Stimulated activated CD4-positive, alpha-beta T cell treated with anti-CD3 and anti-CD28 coated beads, Interleukin-15, amount 100 ng/mL, for 1 hour (primary cell): ENCODE data around the gene ACOT6.
"Not testable (repeated sequence)": the region's sequence is repeated elsewhere in the genome, so short reads cannot be mapped to it uniquely, and the experiment has no call there.

Experiments used
- DNase-seq, 2 donors: peaks; one replicate each; pipeline ENCODE4 v3.0.0-alpha.2; 2020; ENCODE audit warnings: low read depth in 1 of 2, low spot score in 1 of 2

ACOT6 gene

GRCh38 chr14:73612339-73613045 lies at the start of gene ACOT6:
ACOT6 (plus strand) TSS chr14:73612517; CDS start chr14:73612572, 55 bp downstream.
- DNase-seq, result peak; percentile 40 to 50

- DNase-seq, result not testable (repeated sequence)
Observed at GRCh38 chr14:73562696-73563095, 49.6 kb upstream of the ACOT6 start.

GRCh38 chr14:73566431-73566830 lies 45.9 kb upstream of the ACOT6 start:
- DNase-seq, result not testable (repeated sequence)

- DNase-seq, result not testable (repeated sequence)
Observed at GRCh38 chr14:73566935-73567334, 45.4 kb upstream of the ACOT6 start.

- DNase-seq, result no peak
Observed at GRCh38 chr14:73567358-73567757, 45.0 kb upstream of the ACOT6 start.

- no peak for DNase-seq
Observed at GRCh38 chr14:73567951-73568885, 44.1 kb upstream of the ACOT6 start.

- DNase-seq, result not testable (repeated sequence)
Observed at GRCh38 chr14:73568886-73569184, 43.5 kb upstream of the ACOT6 start.

GRCh38 chr14:73569185-73569958 lies 42.9 kb upstream of the ACOT6 start, which contains the start of gene ACOT2:
ACOT2 (plus strand) TSS chr14:73569213; CDS start chr14:73569241, 28 bp downstream.
- DNase-seq, result peak; percentile 63 to 79

- peak; percentile 38 to 61 for DNase-seq
Observed at GRCh38 chr14:73570913-73571312, 41.4 kb upstream of the ACOT6 start.

- DNase-seq, result not testable (repeated sequence)
Observed at GRCh38 chr14:73573034-73573433, 39.3 kb upstream of the ACOT6 start.

- not testable (repeated sequence) for DNase-seq
Observed at GRCh38 chr14:73573740-73574139, 38.6 kb upstream of the ACOT6 start.

GRCh38 chr14:73574251-73574650 lies 38.1 kb upstream of the ACOT6 start:
- DNase-seq, result not testable (repeated sequence)

- DNase-seq, result no peak
Observed at GRCh38 chr14:73576391-73576790, 35.9 kb upstream of the ACOT6 start.

- not testable (repeated sequence) for DNase-seq
Observed at GRCh38 chr14:73577214-73577613, 35.1 kb upstream of the ACOT6 start.

- not testable (repeated sequence) for DNase-seq
Observed at GRCh38 chr14:73582102-73582979, 30.0 kb upstream of the ACOT6 start.

- DNase-seq, result no peak
Observed at GRCh38 chr14:73588695-73589094, 23.6 kb upstream of the ACOT6 start.

GRCh38 chr14:73589116-73589515 lies 23.2 kb upstream of the ACOT6 start:
- DNase-seq, result no peak

GRCh38 chr14:73590673-73591004 lies 21.7 kb upstream of the ACOT6 start:
- DNase-seq, result not testable (repeated sequence)

- peak; percentile 30 to 43 for DNase-seq
Observed at GRCh38 chr14:73591690-73592449, 20.4 kb upstream of the ACOT6 start, which contains the start of gene ACOT4. ACOT4 (plus strand) TSS chr14:73591873; CDS start chr14:73591960, 87 bp downstream.

- no peak for DNase-seq
Observed at GRCh38 chr14:73594491-73594890, 17.8 kb upstream of the ACOT6 start.
